ENCODE data around the gene SYT12.

DNA sequence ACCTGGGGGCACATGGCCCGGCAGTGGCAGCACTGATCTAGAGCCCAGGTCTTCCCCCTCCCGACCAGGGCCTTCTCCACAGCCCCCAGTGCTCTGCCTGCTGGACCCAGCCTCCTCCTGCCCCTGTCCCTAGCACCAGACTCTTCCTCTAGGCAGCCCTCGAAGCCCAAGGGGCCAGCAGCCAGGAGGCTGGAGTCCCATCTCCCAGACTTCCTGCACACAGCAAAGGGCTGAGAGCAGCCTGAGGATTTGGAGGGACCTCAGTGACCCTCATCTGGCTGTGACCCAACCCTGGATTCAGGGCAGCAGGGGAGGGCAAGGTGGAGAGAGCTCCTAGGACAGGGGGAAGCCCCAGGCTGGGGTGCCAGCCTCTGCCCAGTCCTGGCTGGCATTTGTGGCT is 36.7 kb downstream of the SYT12 start:
- TF ChIP-seq EP300 (IDR thresholded peaks at IDR 0.05; ENCODE audit: low read length) = no peak
- TF ChIP-seq ETV6 (IDR thresholded peaks at IDR 0.05; ENCODE audit: borderline replicate concordance in 1 of 2, low read depth in 2 of 2, low read length in 1 of 2) = no peak
- TF ChIP-seq ETV6 (CRISPR knock-in tag; IDR thresholded peaks at IDR 0.05; ENCODE audit: borderline replicate concordance) = no peak
- TF ChIP-seq POLR2A (conservative IDR thresholded peaks at IDR 0.05) = no peak
- no peak for TF ChIP-seq USF2 (CRISPR knock-in tag; IDR thresholded peaks at IDR 0.05)
- TF ChIP-seq, protein P1, sequence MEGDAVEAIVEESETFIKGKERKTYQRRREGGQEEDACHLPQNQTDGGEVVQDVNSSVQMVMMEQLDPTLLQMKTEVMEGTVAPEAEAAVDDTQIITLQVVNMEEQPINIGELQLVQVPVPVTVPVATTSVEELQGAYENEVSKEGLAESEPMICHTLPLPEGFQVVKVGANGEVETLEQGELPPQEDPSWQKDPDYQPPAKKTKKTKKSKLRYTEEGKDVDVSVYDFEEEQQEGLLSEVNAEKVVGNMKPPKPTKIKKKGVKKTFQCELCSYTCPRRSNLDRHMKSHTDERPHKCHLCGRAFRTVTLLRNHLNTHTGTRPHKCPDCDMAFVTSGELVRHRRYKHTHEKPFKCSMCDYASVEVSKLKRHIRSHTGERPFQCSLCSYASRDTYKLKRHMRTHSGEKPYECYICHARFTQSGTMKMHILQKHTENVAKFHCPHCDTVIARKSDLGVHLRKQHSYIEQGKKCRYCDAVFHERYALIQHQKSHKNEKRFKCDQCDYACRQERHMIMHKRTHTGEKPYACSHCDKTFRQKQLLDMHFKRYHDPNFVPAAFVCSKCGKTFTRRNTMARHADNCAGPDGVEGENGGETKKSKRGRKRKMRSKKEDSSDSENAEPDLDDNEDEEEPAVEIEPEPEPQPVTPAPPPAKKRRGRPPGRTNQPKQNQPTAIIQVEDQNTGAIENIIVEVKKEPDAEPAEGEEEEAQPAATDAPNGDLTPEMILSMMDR (IDR thresholded peaks at IDR 0.05 in 2 of 3, conservative IDR thresholded peaks at IDR 0.05 in 1 of 3; ENCODE audit: insufficient read depth in 2 of 3, low read depth in 1 of 3, low read length in 3 of 3) = no peak
- TF ChIP-seq SREBF1 (IDR thresholded peaks at IDR 0.05; ENCODE audit: borderline replicate concordance, low read depth, low read length) = no peak
- TF ChIP-seq MCM3 (IDR thresholded peaks at IDR 0.05) = no peak

Measured in K562 (cell line).